Breast epithelium (tissue), 4 donors: ENCODE measurements around the gene ABLIM2. TPM values are rescaled to one million over a fixed set of nuclear protein-coding genes. Genes with fewer than 3 reads are reported as not detected.

Experiments
- DNase-seq, 2 donors: peaks; one replicate each; pipeline ENCODE4 v3.0.0-alpha.2; 2019; ENCODE audit warnings: low spot score in 2 of 2
- H3K27ac ChIP-seq, 2 donors: fragments of 200-600 bp; sonication (generic) in 1 of 2; one replicate each; pipeline ENCODE4 v1.5.1; 2016 to 2019; ENCODE audit warnings: mild to moderate bottlenecking in 1 of 2
- H3K27me3 ChIP-seq, 2 donors: fragments of 200-600 bp; sonication (generic) in 1 of 2; one replicate each; pipeline versions ENCODE4 v1.5.1 to v1.6.0; 2017 to 2019; ENCODE audit warnings: control low read depth in 1 of 2, mild to moderate bottlenecking in 1 of 2
- H3K36me3 ChIP-seq: fragments of 200-600 bp; one replicate; pipeline ENCODE4 v1.5.1; 2019
- H3K4me1 ChIP-seq, 2 donors: fragments of 200-600 bp; sonication (generic); one replicate each; pipeline ENCODE4 v1.5.1; 2016 to 2019; ENCODE audit warnings: control low read depth in 1 of 2
- H3K4me3 ChIP-seq, 3 donors: fragments of 200-600 bp; sonication (generic); 1 replicate in 2 of 3; 2 replicates in 1 of 3; pipeline ENCODE4 v1.5.1; 2016 to 2019; ENCODE audit warnings: mild to moderate bottlenecking in 3 of 3, moderate library complexity in 2 of 3
- H3K9me3 ChIP-seq, 2 donors: fragments of 200-600 bp; sonication (generic) in 1 of 2; one replicate each; pipeline ENCODE4 v1.5.1; 2016 to 2019; ENCODE audit warnings: control low read depth in 1 of 2
- CTCF ChIP-seq, 3 donors: fragments of 450-650 bp; IDR thresholded peaks; one replicate each; pipeline ENCODE4 v1.5.1; 2016 to 2017; ENCODE audit warnings: antibody characterized with exemption in 3 of 3, mild to moderate bottlenecking in 3 of 3, moderate library complexity in 3 of 3
- POLR2A ChIP-seq: fragments of 450-650 bp; IDR thresholded peaks from one replicate; pipeline ENCODE4 v1.6.1; 2016; ENCODE audit warnings: antibody characterized with exemption, mild to moderate bottlenecking, moderate library complexity
- POLR2AphosphoS5 ChIP-seq, 3 donors: sonication (generic); formaldehyde crosslinking; IDR thresholded peaks; one replicate each; pipeline ENCODE4 v1.6.1; 2017; ENCODE audit warnings: antibody characterized with exemption in 3 of 3
- intact Hi-C: fragments of 100-400 bp; cut with DNase I; formaldehyde crosslinking; loops from one replicate; pipeline ENCODE4 v1.15.1; 2023; ENCODE audit warnings: low total_unique reads
- total RNA-seq, 3 donors: library from RNA; depleted of rRNA; stranded (reverse); fragments of >200 nt; gene quantifications; one replicate each; pipeline ENCODE4 v1.1.0, GENCODE V29; 2016

The ABLIM2 gene
- total RNA-seq, 3 donors from 2014 or later = 4.8 to 11.5 (median 8.2) TPM

GRCh38 chr4:7928711-7929110 lies 229.9 kb downstream of the ABLIM2 start:
- intact Hi-C loops = no loop called here
- no peak for TF ChIP-seq CTCF (IDR thresholded peaks at IDR 0.05)
- no peak for TF ChIP-seq POLR2A
- no peak for TF ChIP-seq POLR2AphosphoS5 (IDR thresholded peaks at IDR 0.05)
- Histone ChIP-seq H3K4me1 (peaks cover 5 to 9% of the 10 kb centered on the region in 2 donors), H3K9me3 (no peaks in the 10 kb centered on the region), H3K4me3 (no peak overlapping the region), H3K36me3 (no peaks in the 10 kb centered on the region), H3K27ac (peak overlapping the region; percentile 29 to 36), H3K27me3 (no peaks in the 10 kb centered on the region)
- DNase-seq = no peak

GRCh38 chr4:7926822-7927221 lies 231.8 kb downstream of the ABLIM2 start:
- Histone ChIP-seq H3K27me3 (no peaks in the 10 kb centered on the region), H3K4me1 (peaks cover 5 to 9% of the 10 kb centered on the region in 2 donors), H3K4me3 (no peak overlapping the region), H3K27ac (no peak overlapping the region), H3K9me3 (no peaks in the 10 kb centered on the region), H3K36me3 (no peaks in the 10 kb centered on the region)
- TF ChIP-seq CTCF (IDR thresholded peaks at IDR 0.05) (no peak), POLR2A (no peak), POLR2AphosphoS5 (IDR thresholded peaks at IDR 0.05) (no peak)
- no peak for DNase-seq
- intact Hi-C loops = no loop called here

GRCh38 chr4:7924570-7924969 lies 234.0 kb downstream of the ABLIM2 start:
- intact Hi-C loops = no loop called here
- DNase-seq = peak in 1 of 2 donors; percentile 15
- H3K27me3 ChIP-seq = no peaks in the 10 kb centered on the region
- peaks cover 3 to 4% of the 10 kb centered on the region in 2 donors for H3K4me1 ChIP-seq
- H3K27ac ChIP-seq = no peak overlapping the region
- H3K36me3 ChIP-seq = no peaks in the 10 kb centered on the region
- no peak overlapping the region for H3K4me3 ChIP-seq
- TF ChIP-seq CTCF (IDR thresholded peaks at IDR 0.05) (no peak), POLR2A (no peak), POLR2AphosphoS5 (IDR thresholded peaks at IDR 0.05) (no peak)
- no peaks in the 10 kb centered on the region for H3K9me3 ChIP-seq

GRCh38 chr4:7924163-7924562 lies 234.4 kb downstream of the ABLIM2 start:
- DNase-seq = peak in 1 of 2 donors; percentile 7
- Histone ChIP-seq H3K27me3 (no peaks in the 10 kb centered on the region), H3K4me1 (no peaks in the 10 kb centered on the region), H3K27ac (no peak overlapping the region), H3K9me3 (no peaks in the 10 kb centered on the region), H3K4me3 (no peak overlapping the region), H3K36me3 (no peaks in the 10 kb centered on the region)
- intact Hi-C loops = no loop called here
- TF ChIP-seq POLR2A (no peak), POLR2AphosphoS5 (IDR thresholded peaks at IDR 0.05) (no peak), CTCF (IDR thresholded peaks at IDR 0.05) (no peak)

GRCh38 chr4:7922466-7922865 lies 236.1 kb downstream of the ABLIM2 start:
- intact Hi-C loops = no loop called here
- H3K36me3 ChIP-seq = no peaks in the 10 kb centered on the region
- H3K27me3 ChIP-seq = no peaks in the 10 kb centered on the region
- H3K4me3 ChIP-seq = no peak overlapping the region
- TF ChIP-seq POLR2A (no peak), POLR2AphosphoS5 (IDR thresholded peaks at IDR 0.05) (no peak), CTCF (IDR thresholded peaks at IDR 0.05) (no peak)
- no peak for DNase-seq
- no peaks in the 10 kb centered on the region for H3K9me3 ChIP-seq
- H3K27ac ChIP-seq = no peak overlapping the region
- H3K4me1 ChIP-seq = no peaks in the 10 kb centered on the region
